WTC11 (cell line): ENCODE data around the gene MRPS27. TPM values are rescaled to one million over a fixed set of nuclear protein-coding genes. Genes with fewer than 3 reads are reported as not detected.

Source experiments
- ATAC-seq: fragments of 200-7000 bp; cut with Tn5 transposase; 2 replicates; pipeline ENCODE4 v1.10.0; 2021; ENCODE audit warnings: mild to moderate bottlenecking, moderate library complexity
- CTCF ChIA-PET: fragments of 300-600 bp; sonication (Branson Sonifier 250); formaldehyde crosslinking; loops from one replicate; lab custom pipeline; 2021; ENCODE audit warnings: antibody characterized with exemption; lab: Charles Lee
- POLR2A ChIA-PET: fragments of 350-600 bp; sonication (Branson Sonifier 250); formaldehyde crosslinking; loops from one replicate; lab custom pipeline; 2021; ENCODE audit warnings: antibody characterized with exemption; lab: Charles Lee
- DNase-seq: peaks from one replicate; pipeline ENCODE4 v3.0.0; 2021; ENCODE audit warnings: low spot score
- H3K27ac Mint-ChIP-seq: 2 replicates; pipeline ENCODE4 v1.8.0; 2021; ENCODE audit warnings: mixed read lengths
- H3K27me3 Mint-ChIP-seq: 2 replicates; pipeline ENCODE4 v1.8.0; 2021; ENCODE audit warnings: low read depth, mild to moderate bottlenecking, moderate library complexity, mixed read lengths
- H3K36me3 Mint-ChIP-seq: 2 replicates; pipeline ENCODE4 v1.8.0; 2021; ENCODE audit warnings: mixed read lengths
- H3K4me1 Mint-ChIP-seq: 2 replicates; pipeline ENCODE4 v1.8.0; 2022; ENCODE audit warnings: mixed read lengths
- H3K4me3 Mint-ChIP-seq: 2 replicates; pipeline ENCODE4 v1.8.0; 2021; ENCODE audit warnings: mild to moderate bottlenecking, moderate library complexity, mixed read lengths
- H3K9me3 Mint-ChIP-seq: 2 replicates; pipeline ENCODE4 v1.8.0; 2021; ENCODE audit warnings: mixed read lengths
- ATF1 ChIP-seq: sonication (generic); formaldehyde crosslinking; IDR thresholded peaks from 2 replicates; pipeline ENCODE4 v1.8.1; 2023; ENCODE audit warnings: mild to moderate bottlenecking, moderate library complexity, missing genetic modification reagents
- CREB1 ChIP-seq: sonication (generic); formaldehyde crosslinking; IDR thresholded peaks from 2 replicates; pipeline ENCODE4 v1.8.0; 2023; ENCODE audit warnings: mild to moderate bottlenecking, missing genetic modification reagents
- CREM ChIP-seq: sonication (generic); formaldehyde crosslinking; IDR thresholded peaks from 2 replicates; pipeline ENCODE4 v1.8.1; 2022; ENCODE audit warnings: mild to moderate bottlenecking, missing genetic modification reagents, moderate library complexity
- EMX1 ChIP-seq: fragments of 250-450 bp; sonication (Bioruptor Pico); IDR thresholded peaks from 2 replicates; pipeline ENCODE4 v1.8.0; 2021; ENCODE audit warnings: mild to moderate bottlenecking
- GABPB1 ChIP-seq: sonication (generic); formaldehyde crosslinking; IDR thresholded peaks from 2 replicates; pipeline ENCODE4 v1.8.1; 2023; ENCODE audit warnings: mild to moderate bottlenecking, missing genetic modification reagents
- JUN ChIP-seq: sonication (generic); formaldehyde crosslinking; IDR thresholded peaks from 2 replicates; pipeline ENCODE4 v1.8.0; 2023; ENCODE audit warnings: mild to moderate bottlenecking, missing genetic modification reagents
- MXD4 ChIP-seq: fragments of 250-450 bp; sonication (Bioruptor Pico); IDR thresholded peaks from 2 replicates; pipeline ENCODE4 v1.8.0; 2021; ENCODE audit warnings: mild to moderate bottlenecking, moderate library complexity, borderline replicate concordance
- SMAD3 ChIP-seq: sonication (generic); formaldehyde crosslinking; IDR thresholded peaks from 2 replicates; pipeline ENCODE4 v1.8.0; 2022; ENCODE audit warnings: missing genetic modification reagents, mild to moderate bottlenecking, borderline replicate concordance
- TCF7 ChIP-seq: sonication (generic); formaldehyde crosslinking; IDR thresholded peaks from 2 replicates; pipeline ENCODE4 v1.8.0; 2022; ENCODE audit warnings: mild to moderate bottlenecking, low read depth, missing genetic modification reagents, moderate library complexity
- ZNF232 ChIP-seq: sonication (generic); formaldehyde crosslinking; IDR thresholded peaks from 2 replicates; pipeline ENCODE4 v1.8.0; 2022; ENCODE audit warnings: mild to moderate bottlenecking, missing genetic modification reagents
- ZNF317 ChIP-seq: sonication (generic); formaldehyde crosslinking; IDR thresholded peaks from 2 replicates; pipeline ENCODE4 v1.8.1; 2023; ENCODE audit warnings: low read depth, mild to moderate bottlenecking, moderate library complexity, missing genetic modification reagents, borderline replicate concordance
- ZNF416 ChIP-seq: fragments of 250-450 bp; sonication (Bioruptor Pico); IDR thresholded peaks from 2 replicates; pipeline ENCODE4 v1.9.0; 2021; ENCODE audit warnings: mild to moderate bottlenecking, inconsistent platforms
- total RNA-seq: library from RNA; stranded (reverse); gene quantifications from 3 replicates; pipeline ENCODE4 v1.2.3, GENCODE V29; 2021
- TF ChIP-seq, protein P1 (sequence below): fragments of 250-450 bp; sonication (Bioruptor Pico); IDR thresholded peaks from 2 replicates; pipeline ENCODE4 v1.9.0; 2021; ENCODE audit warnings: moderate library complexity, mild to moderate bottlenecking, inconsistent platforms, borderline replicate concordance
- TF ChIP-seq, protein P2 (sequence below): sonication (generic); formaldehyde crosslinking; IDR thresholded peaks from 2 replicates; pipeline ENCODE4 v1.8.0; 2023; ENCODE audit warnings: mild to moderate bottlenecking, missing genetic modification reagents
- TF ChIP-seq, protein P3 (sequence below): sonication (generic); formaldehyde crosslinking; IDR thresholded peaks from 2 replicates; pipeline ENCODE4 v1.8.1; 2023; ENCODE audit warnings: mild to moderate bottlenecking, missing genetic modification reagents, moderate library complexity
- TF ChIP-seq, protein P4 (sequence below): sonication (generic); formaldehyde crosslinking; IDR thresholded peaks from 2 replicates; pipeline ENCODE4 v1.8.1; 2023; ENCODE audit warnings: mild to moderate bottlenecking, missing genetic modification reagents
- TF ChIP-seq, protein P5 (sequence below): fragments of 200-600 bp; IDR thresholded peaks from 2 replicates; pipeline ENCODE4 v1.8.0; 2022; ENCODE audit warnings: antibody characterized with exemption
- TF ChIP-seq, protein P6 (sequence below): fragments of 250-450 bp; sonication (Bioruptor Pico); IDR thresholded peaks from 2 replicates; pipeline ENCODE4 v1.9.0; 2021; ENCODE audit warnings: mild to moderate bottlenecking
- TF ChIP-seq, protein P7 (sequence below): sonication (generic); formaldehyde crosslinking; IDR thresholded peaks from 2 replicates; pipeline ENCODE4 v1.8.0; 2022; ENCODE audit warnings: mild to moderate bottlenecking, missing genetic modification reagents
- TF ChIP-seq, protein P8 (sequence below): sonication (generic); formaldehyde crosslinking; IDR thresholded peaks from 2 replicates; pipeline ENCODE4 v1.8.1; 2022; ENCODE audit warnings: low read depth, mild to moderate bottlenecking, moderate library complexity, missing genetic modification reagents, borderline replicate concordance
- TF ChIP-seq, protein P9 (sequence below): fragments of 250-450 bp; sonication (Bioruptor Pico); IDR thresholded peaks from 2 replicates; pipeline ENCODE4 v1.8.0; 2021; ENCODE audit warnings: mild to moderate bottlenecking
- TF ChIP-seq, protein P10 (sequence below): sonication (generic); formaldehyde crosslinking; IDR thresholded peaks from 2 replicates; pipeline ENCODE4 v1.8.1; 2022; ENCODE audit warnings: missing genetic modification reagents, borderline replicate concordance

MRPS27 gene
- total RNA-seq, 1 experiment from 2014 or later: 80.1 TPM

DNA sequence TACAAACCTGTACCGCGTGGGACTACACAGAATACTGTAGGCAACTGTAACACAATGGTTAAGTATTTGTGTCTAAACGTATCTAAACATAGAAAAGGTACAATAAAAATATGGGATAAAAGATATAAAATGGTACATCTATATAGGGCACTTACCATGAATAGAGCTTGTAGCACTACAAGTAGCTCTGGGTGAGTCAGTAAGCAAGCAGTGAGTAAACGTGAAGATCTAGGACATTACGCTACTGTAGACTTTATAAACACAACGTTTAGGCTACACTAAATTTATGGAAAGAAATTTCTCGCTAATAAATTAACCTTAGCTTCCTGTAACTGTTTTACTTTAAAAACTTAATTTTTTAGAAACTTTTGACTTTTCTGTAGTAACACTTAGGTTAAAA, 46.5 kb downstream of the MRPS27 start:
- no peak overlapping the region for H3K4me3 Mint-ChIP-seq
- peaks cover 16% of the 10 kb centered on the region for H3K4me1 Mint-ChIP-seq
- ATAC-seq: no peak
- H3K9me3 Mint-ChIP-seq: peaks cover 3% of the 10 kb centered on the region; the same call in 1 of the 2 replicates
- ChIA-PET CTCF (no interaction called here), POLR2A (no interaction called here)
- H3K27me3 Mint-ChIP-seq: no peaks in the 10 kb centered on the region
- peaks cover 23% of the 10 kb centered on the region for H3K36me3 Mint-ChIP-seq
- H3K27ac Mint-ChIP-seq: no peak overlapping the region
- no peak for DNase-seq
- TF ChIP-seq, protein P1, sequence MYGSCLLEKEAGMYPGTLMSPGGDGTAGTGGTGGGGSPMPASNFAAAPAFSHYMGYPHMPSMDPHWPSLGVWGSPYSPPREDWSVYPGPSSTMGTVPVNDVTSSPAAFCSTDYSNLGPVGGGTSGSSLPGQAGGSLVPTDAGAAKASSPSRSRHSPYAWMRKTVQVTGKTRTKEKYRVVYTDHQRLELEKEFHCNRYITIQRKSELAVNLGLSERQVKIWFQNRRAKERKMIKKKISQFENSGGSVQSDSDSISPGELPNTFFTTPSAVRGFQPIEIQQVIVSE (CRISPR knock-in tag): no peak
- TF ChIP-seq, protein P2, sequence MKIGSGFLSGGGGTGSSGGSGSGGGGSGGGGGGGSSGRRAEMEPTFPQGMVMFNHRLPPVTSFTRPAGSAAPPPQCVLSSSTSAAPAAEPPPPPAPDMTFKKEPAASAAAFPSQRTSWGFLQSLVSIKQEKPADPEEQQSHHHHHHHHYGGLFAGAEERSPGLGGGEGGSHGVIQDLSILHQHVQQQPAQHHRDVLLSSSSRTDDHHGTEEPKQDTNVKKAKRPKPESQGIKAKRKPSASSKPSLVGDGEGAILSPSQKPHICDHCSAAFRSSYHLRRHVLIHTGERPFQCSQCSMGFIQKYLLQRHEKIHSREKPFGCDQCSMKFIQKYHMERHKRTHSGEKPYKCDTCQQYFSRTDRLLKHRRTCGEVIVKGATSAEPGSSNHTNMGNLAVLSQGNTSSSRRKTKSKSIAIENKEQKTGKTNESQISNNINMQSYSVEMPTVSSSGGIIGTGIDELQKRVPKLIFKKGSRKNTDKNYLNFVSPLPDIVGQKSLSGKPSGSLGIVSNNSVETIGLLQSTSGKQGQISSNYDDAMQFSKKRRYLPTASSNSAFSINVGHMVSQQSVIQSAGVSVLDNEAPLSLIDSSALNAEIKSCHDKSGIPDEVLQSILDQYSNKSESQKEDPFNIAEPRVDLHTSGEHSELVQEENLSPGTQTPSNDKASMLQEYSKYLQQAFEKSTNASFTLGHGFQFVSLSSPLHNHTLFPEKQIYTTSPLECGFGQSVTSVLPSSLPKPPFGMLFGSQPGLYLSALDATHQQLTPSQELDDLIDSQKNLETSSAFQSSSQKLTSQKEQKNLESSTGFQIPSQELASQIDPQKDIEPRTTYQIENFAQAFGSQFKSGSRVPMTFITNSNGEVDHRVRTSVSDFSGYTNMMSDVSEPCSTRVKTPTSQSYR (CRISPR knock-in tag): no peak
- TF ChIP-seq, protein P3, sequence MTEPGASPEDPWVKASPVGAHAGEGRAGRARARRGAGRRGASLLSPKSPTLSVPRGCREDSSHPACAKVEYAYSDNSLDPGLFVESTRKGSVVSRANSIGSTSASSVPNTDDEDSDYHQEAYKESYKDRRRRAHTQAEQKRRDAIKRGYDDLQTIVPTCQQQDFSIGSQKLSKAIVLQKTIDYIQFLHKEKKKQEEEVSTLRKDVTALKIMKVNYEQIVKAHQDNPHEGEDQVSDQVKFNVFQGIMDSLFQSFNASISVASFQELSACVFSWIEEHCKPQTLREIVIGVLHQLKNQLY: no peak
- TF ChIP-seq, protein P4, sequence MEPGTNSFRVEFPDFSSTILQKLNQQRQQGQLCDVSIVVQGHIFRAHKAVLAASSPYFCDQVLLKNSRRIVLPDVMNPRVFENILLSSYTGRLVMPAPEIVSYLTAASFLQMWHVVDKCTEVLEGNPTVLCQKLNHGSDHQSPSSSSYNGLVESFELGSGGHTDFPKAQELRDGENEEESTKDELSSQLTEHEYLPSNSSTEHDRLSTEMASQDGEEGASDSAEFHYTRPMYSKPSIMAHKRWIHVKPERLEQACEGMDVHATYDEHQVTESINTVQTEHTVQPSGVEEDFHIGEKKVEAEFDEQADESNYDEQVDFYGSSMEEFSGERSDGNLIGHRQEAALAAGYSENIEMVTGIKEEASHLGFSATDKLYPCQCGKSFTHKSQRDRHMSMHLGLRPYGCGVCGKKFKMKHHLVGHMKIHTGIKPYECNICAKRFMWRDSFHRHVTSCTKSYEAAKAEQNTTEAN (CRISPR knock-in tag): no peak
- TF ChIP-seq, protein P5, sequence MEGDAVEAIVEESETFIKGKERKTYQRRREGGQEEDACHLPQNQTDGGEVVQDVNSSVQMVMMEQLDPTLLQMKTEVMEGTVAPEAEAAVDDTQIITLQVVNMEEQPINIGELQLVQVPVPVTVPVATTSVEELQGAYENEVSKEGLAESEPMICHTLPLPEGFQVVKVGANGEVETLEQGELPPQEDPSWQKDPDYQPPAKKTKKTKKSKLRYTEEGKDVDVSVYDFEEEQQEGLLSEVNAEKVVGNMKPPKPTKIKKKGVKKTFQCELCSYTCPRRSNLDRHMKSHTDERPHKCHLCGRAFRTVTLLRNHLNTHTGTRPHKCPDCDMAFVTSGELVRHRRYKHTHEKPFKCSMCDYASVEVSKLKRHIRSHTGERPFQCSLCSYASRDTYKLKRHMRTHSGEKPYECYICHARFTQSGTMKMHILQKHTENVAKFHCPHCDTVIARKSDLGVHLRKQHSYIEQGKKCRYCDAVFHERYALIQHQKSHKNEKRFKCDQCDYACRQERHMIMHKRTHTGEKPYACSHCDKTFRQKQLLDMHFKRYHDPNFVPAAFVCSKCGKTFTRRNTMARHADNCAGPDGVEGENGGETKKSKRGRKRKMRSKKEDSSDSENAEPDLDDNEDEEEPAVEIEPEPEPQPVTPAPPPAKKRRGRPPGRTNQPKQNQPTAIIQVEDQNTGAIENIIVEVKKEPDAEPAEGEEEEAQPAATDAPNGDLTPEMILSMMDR: no peak
- TF ChIP-seq CREM (no peak), EMX1 (CRISPR knock-in tag) (no peak), ZNF317 (CRISPR knock-in tag) (no peak), TCF7 (no peak), ZNF416 (CRISPR knock-in tag) (no peak), CREB1 (no peak)
- TF ChIP-seq, protein P6, sequence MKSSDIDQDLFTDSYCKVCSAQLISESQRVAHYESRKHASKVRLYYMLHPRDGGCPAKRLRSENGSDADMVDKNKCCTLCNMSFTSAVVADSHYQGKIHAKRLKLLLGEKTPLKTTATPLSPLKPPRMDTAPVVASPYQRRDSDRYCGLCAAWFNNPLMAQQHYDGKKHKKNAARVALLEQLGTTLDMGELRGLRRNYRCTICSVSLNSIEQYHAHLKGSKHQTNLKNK (CRISPR knock-in tag): no peak
- TF ChIP-seq, protein P7, sequence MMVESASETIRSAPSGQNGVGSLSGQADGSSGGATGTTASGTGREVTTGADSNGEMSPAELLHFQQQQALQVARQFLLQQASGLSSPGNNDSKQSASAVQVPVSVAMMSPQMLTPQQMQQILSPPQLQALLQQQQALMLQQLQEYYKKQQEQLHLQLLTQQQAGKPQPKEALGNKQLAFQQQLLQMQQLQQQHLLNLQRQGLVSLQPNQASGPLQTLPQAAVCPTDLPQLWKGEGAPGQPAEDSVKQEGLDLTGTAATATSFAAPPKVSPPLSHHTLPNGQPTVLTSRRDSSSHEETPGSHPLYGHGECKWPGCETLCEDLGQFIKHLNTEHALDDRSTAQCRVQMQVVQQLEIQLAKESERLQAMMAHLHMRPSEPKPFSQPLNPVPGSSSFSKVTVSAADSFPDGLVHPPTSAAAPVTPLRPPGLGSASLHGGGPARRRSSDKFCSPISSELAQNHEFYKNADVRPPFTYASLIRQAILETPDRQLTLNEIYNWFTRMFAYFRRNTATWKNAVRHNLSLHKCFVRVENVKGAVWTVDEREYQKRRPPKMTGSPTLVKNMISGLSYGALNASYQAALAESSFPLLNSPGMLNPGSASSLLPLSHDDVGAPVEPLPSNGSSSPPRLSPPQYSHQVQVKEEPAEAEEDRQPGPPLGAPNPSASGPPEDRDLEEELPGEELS (CRISPR knock-in tag): no peak

DNA sequence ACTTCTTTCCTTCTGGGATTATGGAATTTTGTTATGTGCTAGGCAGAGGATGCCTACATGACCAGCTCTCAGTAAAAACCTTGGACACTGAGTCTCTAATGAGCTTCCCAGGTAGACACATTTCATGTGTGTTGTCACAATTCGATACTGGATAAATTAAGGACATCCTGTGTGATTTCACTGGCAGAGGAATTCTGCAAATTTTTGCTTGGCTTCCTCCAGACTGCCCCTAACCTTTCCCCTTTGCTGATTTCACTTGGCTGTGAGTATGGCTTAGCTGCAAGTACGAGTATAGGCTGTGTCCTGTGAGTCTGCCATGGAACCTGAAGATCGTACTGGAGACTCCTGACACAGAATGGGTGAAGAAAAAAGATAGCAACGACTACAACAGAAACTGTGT, 47.6 kb downstream of the MRPS27 start:
- H3K27me3 Mint-ChIP-seq: no peaks in the 10 kb centered on the region
- POLR2A ChIA-PET: interaction anchor here (0.6 kb wide), 2 partner anchors 20 to 71 kb away, joined by 3 to 5 read pairs; no protein-coding TSS in a partner anchor
- peaks cover 15% of the 10 kb centered on the region for H3K36me3 Mint-ChIP-seq
- no peak overlapping the region for H3K4me3 Mint-ChIP-seq
- peak overlapping the region; percentile 16 for H3K27ac Mint-ChIP-seq
- H3K9me3 Mint-ChIP-seq: peaks cover 3% of the 10 kb centered on the region; the same call in 1 of the 2 replicates
- DNase-seq (no peak), ATAC-seq (no peak)
- peaks cover 16% of the 10 kb centered on the region for H3K4me1 Mint-ChIP-seq
- CTCF ChIA-PET: interaction anchor here (1.5 kb wide), 1 partner anchor 8 kb away, joined by 4 read pairs; no protein-coding TSS in a partner anchor
- TF ChIP-seq GABPB1 (CRISPR knock-in tag) (no peak), ATF1 (no peak), SMAD3 (no peak), JUN (CRISPR knock-in tag) (no peak), ZNF232 (CRISPR knock-in tag) (no peak), MXD4 (CRISPR knock-in tag) (no peak)
- TF ChIP-seq, protein P8, sequence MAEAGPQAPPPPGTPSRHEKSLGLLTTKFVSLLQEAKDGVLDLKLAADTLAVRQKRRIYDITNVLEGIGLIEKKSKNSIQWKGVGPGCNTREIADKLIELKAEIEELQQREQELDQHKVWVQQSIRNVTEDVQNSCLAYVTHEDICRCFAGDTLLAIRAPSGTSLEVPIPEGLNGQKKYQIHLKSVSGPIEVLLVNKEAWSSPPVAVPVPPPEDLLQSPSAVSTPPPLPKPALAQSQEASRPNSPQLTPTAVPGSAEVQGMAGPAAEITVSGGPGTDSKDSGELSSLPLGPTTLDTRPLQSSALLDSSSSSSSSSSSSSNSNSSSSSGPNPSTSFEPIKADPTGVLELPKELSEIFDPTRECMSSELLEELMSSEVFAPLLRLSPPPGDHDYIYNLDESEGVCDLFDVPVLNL (CRISPR knock-in tag): no peak
- TF ChIP-seq, protein P9, sequence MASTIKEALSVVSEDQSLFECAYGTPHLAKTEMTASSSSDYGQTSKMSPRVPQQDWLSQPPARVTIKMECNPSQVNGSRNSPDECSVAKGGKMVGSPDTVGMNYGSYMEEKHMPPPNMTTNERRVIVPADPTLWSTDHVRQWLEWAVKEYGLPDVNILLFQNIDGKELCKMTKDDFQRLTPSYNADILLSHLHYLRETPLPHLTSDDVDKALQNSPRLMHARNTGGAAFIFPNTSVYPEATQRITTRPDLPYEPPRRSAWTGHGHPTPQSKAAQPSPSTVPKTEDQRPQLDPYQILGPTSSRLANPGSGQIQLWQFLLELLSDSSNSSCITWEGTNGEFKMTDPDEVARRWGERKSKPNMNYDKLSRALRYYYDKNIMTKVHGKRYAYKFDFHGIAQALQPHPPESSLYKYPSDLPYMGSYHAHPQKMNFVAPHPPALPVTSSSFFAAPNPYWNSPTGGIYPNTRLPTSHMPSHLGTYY: no peak
- TF ChIP-seq, protein P10, sequence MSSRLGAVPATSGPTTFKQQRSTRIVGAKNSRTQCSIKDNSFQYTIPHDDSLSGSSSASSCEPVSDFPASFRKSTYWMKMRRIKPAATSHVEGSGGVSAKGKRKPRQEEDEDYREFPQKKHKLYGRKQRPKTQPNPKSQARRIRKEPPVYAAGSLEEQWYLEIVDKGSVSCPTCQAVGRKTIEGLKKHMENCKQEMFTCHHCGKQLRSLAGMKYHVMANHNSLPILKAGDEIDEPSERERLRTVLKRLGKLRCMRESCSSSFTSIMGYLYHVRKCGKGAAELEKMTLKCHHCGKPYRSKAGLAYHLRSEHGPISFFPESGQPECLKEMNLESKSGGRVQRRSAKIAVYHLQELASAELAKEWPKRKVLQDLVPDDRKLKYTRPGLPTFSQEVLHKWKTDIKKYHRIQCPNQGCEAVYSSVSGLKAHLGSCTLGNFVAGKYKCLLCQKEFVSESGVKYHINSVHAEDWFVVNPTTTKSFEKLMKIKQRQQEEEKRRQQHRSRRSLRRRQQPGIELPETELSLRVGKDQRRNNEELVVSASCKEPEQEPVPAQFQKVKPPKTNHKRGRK (CRISPR knock-in tag): no peak
